ENCODE data around the gene ASGR2. TPM values are rescaled to one million over a fixed set of nuclear protein-coding genes. Genes with fewer than 3 reads are reported as not detected.

ASGR2 gene
- total RNA-seq, 1 experiment from 2014 or later = 0.13 TPM

DNA sequence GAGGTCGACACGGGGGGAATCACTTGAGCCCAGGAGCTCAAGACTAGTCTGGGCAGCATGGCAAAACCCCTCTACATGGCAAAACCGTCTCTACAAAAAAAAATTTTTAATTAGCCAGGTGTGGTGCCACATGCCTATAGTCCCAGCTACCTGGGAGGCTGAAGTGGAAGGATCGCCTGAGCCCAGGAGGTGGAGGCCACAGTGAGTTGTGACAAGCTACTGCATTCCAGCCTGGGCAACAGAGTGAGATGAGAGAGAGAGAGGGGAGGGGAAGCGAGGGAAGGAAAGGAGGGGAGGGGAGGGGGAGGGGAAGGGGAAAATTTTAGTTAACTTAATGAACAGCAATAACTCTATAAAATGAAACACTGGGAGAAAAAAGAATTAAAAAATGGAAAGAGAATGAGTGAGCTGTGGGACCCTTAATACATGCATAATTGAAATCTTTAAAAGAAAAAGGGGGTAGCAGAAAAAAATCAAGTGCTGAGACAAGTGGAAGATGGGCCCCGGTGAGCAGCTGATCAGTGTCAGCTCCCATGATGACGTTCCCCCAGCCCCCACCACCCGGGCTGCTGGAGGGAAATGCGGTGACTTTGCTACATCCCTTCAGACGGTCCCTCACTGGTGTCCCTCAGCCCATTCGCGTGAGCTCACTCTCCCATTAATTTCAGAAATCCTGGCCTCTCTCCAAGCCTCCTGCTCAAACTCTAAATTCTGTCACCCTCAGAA lies 2.7 kb downstream of the ASGR2 start (continued):
- TF ChIP-seq SMAD3 (CRISPR knock-in tag; IDR thresholded peaks at IDR 0.05; ENCODE audit: borderline replicate concordance) = no peak
- TF ChIP-seq CREB1 (CRISPR knock-in tag; IDR thresholded peaks at IDR 0.05) = no peak
- TF ChIP-seq, protein P1, sequence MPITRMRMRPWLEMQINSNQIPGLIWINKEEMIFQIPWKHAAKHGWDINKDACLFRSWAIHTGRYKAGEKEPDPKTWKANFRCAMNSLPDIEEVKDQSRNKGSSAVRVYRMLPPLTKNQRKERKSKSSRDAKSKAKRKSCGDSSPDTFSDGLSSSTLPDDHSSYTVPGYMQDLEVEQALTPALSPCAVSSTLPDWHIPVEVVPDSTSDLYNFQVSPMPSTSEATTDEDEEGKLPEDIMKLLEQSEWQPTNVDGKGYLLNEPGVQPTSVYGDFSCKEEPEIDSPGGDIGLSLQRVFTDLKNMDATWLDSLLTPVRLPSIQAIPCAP (CRISPR knock-in tag; IDR thresholded peaks at IDR 0.05) = no peak
- TF ChIP-seq, protein P2, sequence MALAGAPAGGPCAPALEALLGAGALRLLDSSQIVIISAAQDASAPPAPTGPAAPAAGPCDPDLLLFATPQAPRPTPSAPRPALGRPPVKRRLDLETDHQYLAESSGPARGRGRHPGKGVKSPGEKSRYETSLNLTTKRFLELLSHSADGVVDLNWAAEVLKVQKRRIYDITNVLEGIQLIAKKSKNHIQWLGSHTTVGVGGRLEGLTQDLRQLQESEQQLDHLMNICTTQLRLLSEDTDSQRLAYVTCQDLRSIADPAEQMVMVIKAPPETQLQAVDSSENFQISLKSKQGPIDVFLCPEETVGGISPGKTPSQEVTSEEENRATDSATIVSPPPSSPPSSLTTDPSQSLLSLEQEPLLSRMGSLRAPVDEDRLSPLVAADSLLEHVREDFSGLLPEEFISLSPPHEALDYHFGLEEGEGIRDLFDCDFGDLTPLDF (CRISPR knock-in tag; IDR thresholded peaks at IDR 0.05) = no peak
- no peak for TF ChIP-seq SP1 (CRISPR knock-in tag; conservative IDR thresholded peaks at IDR 0.05)
- TF ChIP-seq, protein P3, sequence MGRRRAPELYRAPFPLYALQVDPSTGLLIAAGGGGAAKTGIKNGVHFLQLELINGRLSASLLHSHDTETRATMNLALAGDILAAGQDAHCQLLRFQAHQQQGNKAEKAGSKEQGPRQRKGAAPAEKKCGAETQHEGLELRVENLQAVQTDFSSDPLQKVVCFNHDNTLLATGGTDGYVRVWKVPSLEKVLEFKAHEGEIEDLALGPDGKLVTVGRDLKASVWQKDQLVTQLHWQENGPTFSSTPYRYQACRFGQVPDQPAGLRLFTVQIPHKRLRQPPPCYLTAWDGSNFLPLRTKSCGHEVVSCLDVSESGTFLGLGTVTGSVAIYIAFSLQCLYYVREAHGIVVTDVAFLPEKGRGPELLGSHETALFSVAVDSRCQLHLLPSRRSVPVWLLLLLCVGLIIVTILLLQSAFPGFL (CRISPR knock-in tag; IDR thresholded peaks at IDR 0.05; ENCODE audit: borderline replicate concordance) = no peak
- TF ChIP-seq, protein P4, sequence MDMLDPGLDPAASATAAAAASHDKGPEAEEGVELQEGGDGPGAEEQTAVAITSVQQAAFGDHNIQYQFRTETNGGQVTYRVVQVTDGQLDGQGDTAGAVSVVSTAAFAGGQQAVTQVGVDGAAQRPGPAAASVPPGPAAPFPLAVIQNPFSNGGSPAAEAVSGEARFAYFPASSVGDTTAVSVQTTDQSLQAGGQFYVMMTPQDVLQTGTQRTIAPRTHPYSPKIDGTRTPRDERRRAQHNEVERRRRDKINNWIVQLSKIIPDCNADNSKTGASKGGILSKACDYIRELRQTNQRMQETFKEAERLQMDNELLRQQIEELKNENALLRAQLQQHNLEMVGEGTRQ (CRISPR knock-in tag; IDR thresholded peaks at IDR 0.05) = no peak
- TF ChIP-seq, protein P5, sequence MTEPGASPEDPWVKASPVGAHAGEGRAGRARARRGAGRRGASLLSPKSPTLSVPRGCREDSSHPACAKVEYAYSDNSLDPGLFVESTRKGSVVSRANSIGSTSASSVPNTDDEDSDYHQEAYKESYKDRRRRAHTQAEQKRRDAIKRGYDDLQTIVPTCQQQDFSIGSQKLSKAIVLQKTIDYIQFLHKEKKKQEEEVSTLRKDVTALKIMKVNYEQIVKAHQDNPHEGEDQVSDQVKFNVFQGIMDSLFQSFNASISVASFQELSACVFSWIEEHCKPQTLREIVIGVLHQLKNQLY (CRISPR knock-in tag; IDR thresholded peaks at IDR 0.05) = no peak
- TF ChIP-seq, protein P6, sequence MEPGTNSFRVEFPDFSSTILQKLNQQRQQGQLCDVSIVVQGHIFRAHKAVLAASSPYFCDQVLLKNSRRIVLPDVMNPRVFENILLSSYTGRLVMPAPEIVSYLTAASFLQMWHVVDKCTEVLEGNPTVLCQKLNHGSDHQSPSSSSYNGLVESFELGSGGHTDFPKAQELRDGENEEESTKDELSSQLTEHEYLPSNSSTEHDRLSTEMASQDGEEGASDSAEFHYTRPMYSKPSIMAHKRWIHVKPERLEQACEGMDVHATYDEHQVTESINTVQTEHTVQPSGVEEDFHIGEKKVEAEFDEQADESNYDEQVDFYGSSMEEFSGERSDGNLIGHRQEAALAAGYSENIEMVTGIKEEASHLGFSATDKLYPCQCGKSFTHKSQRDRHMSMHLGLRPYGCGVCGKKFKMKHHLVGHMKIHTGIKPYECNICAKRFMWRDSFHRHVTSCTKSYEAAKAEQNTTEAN (CRISPR knock-in tag; IDR thresholded peaks at IDR 0.05) = no peak
- TF ChIP-seq ETV6 (CRISPR knock-in tag; IDR thresholded peaks at IDR 0.05) = no peak
- TF ChIP-seq GABPB1 (CRISPR knock-in tag; IDR thresholded peaks at IDR 0.05) = no peak
- TF ChIP-seq ZNF232 (CRISPR knock-in tag; IDR thresholded peaks at IDR 0.05) = no peak
- no peak for TF ChIP-seq PRRX2 (CRISPR knock-in tag; IDR thresholded peaks at IDR 0.05)

DNA sequence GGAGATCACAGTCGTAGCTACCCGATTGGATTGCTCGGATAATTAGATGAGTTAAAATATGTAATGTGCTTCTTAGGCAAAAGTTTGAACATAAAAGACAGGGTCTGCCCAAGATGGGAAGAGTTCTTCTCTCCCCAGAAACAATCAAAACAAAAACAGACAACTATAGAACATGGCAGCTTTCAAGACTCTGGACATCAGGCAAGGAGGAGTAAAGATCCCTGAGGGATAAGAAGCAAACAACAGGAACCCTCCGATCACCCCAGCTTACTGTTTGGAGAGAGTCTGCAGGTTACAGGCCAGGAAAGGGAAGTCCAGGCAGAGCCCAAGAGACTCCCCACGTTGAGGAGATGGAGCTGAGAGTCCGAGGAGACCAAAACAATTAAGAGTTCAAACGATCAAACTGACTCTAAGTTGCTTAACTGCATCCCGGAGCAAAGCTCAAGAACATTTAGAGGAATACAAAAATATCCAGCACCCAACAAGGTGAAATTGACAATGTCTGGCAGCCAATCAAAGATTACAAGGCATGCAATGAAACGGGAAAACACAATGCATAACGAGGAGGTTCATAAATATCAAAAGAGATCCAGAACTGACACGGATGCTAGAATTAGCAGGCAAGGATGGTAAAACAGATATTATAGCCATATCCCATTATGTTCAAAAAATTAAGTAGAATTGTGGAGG lies 3.9 kb downstream of the ASGR2 start:
- ATAC-seq (no peak), DNase-seq (ENCODE audit: low spot score) (no peak)
- no peaks in the 10 kb centered on the region for H3K36me3 Mint-ChIP-seq
- POLR2A ChIA-PET = no interaction called here
- CTCF ChIA-PET = interaction anchor here (0.8 to 2.8 kb wide), 6 partner anchors 23 to 67 kb away, joined by 3 to 19 read pairs (median 4); no protein-coding TSS in a partner anchor
- H3K9me3 Mint-ChIP-seq = peaks cover 5% of the 10 kb centered on the region
- no peak overlapping the region for H3K27ac Mint-ChIP-seq
- no peak for TF ChIP-seq NR2C2 (CRISPR knock-in tag; IDR thresholded peaks at IDR 0.05)
- TF ChIP-seq, protein P5 (CRISPR knock-in tag; IDR thresholded peaks at IDR 0.05) = no peak
- TF ChIP-seq, protein P7, sequence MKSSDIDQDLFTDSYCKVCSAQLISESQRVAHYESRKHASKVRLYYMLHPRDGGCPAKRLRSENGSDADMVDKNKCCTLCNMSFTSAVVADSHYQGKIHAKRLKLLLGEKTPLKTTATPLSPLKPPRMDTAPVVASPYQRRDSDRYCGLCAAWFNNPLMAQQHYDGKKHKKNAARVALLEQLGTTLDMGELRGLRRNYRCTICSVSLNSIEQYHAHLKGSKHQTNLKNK (CRISPR knock-in tag; IDR thresholded peaks at IDR 0.05) = no peak
- no peak for TF ChIP-seq FOXJ3 (CRISPR knock-in tag; IDR thresholded peaks at IDR 0.05; ENCODE audit: borderline replicate concordance)
- no peak for TF ChIP-seq OVOL2 (CRISPR knock-in tag; IDR thresholded peaks at IDR 0.05; ENCODE audit: borderline replicate concordance)
- TF ChIP-seq SMAD4 (CRISPR knock-in tag; IDR thresholded peaks at IDR 0.05) = no peak
- no peak for TF ChIP-seq TP53 (CRISPR knock-in tag; IDR thresholded peaks at IDR 0.05)
- no peak for TF ChIP-seq SOX15 (CRISPR knock-in tag; IDR thresholded peaks at IDR 0.05)
- TF ChIP-seq ATF1 (CRISPR knock-in tag; IDR thresholded peaks at IDR 0.05) = no peak
- TF ChIP-seq, protein P8, sequence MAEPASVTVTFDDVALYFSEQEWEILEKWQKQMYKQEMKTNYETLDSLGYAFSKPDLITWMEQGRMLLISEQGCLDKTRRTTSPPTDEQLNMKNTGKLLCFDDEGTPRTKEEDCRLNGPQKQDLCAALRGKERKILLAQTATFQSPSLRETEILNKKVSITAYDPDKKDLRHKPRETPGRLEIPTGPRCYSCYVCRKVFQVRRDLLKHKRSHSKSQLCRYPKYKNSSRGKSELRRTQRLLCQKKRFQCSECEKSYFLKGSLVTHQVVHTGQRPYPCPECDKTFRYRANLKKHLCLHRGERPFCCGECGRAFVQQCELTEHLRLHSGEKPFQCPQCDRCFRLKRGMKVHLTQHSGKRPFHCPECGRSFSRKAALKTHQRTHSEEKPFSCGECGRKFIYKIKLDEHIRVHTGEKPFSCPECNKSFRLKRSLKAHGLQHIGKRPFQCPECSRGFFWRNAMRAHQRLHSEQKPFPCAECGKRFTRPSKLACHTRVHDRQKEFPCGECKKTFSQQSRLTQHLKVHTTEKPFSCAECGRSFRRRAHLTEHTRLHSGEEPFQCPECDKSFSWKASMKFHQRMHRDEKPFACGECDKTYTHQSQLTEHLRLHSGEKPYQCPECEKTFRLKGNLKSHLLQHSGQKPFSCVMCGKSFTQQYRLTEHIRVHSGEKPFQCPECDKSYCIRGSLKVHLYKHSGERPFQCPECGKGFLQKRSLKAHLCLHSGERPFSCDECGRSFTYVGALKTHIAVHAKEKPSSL (CRISPR knock-in tag; conservative IDR thresholded peaks at IDR 0.05) = no peak
- TF ChIP-seq, protein P9, sequence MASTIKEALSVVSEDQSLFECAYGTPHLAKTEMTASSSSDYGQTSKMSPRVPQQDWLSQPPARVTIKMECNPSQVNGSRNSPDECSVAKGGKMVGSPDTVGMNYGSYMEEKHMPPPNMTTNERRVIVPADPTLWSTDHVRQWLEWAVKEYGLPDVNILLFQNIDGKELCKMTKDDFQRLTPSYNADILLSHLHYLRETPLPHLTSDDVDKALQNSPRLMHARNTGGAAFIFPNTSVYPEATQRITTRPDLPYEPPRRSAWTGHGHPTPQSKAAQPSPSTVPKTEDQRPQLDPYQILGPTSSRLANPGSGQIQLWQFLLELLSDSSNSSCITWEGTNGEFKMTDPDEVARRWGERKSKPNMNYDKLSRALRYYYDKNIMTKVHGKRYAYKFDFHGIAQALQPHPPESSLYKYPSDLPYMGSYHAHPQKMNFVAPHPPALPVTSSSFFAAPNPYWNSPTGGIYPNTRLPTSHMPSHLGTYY (CRISPR knock-in tag; IDR thresholded peaks at IDR 0.05) = no peak
- H3K4me1 Mint-ChIP-seq = peaks cover 24% of the 10 kb centered on the region
- H3K4me3 Mint-ChIP-seq = no peak overlapping the region
- H3K27me3 Mint-ChIP-seq (ENCODE audit: low read depth) = no peaks in the 10 kb centered on the region; the same call in 1 of the 2 replicates

Data from WTC11 (cell line).